Activated T-cell treated with anti-CD3 and anti-CD28 coated beads for 24 hours (primary cell): ENCODE data around the gene B3GALNT1.
"Not testable (repeated sequence)": the region's sequence is repeated elsewhere in the genome, so short reads cannot be mapped to it uniquely, and the experiment has no call there.

Experiments used
- DNase-seq: peaks from one replicate; pipeline ENCODE4 v3.0.0-alpha.2; 2020; ENCODE audit warnings: low read depth

B3GALNT1 gene

GRCh38 chr3:161081633-161082032 is 23.5 kb downstream of the B3GALNT1 start:
- no peak for DNase-seq

GRCh38 chr3:161073181-161073580 is 32.0 kb downstream of the B3GALNT1 start:
- no peak for DNase-seq

- DNase-seq, result no peak
Measured at GRCh38 chr3:161072751-161073150, 32.4 kb downstream of the B3GALNT1 start.

- DNase-seq, result no peak
Measured at GRCh38 chr3:161072211-161072621, 32.9 kb downstream of the B3GALNT1 start.

GRCh38 chr3:161070980-161071663 is 34.0 kb downstream of the B3GALNT1 start:
- DNase-seq, result no peak

GRCh38 chr3:161070252-161070930 is 34.8 kb downstream of the B3GALNT1 start:
- no peak for DNase-seq

- DNase-seq, result no peak
Measured at GRCh38 chr3:161069511-161070251, 35.5 kb downstream of the B3GALNT1 start.

- no peak for DNase-seq
Measured at GRCh38 chr3:161067335-161067734, 37.8 kb downstream of the B3GALNT1 start.

- DNase-seq, result no peak
Measured at GRCh38 chr3:161066930-161067329, 38.2 kb downstream of the B3GALNT1 start.

GRCh38 chr3:161064413-161064812 is 40.7 kb downstream of the B3GALNT1 start:
- DNase-seq, result no peak

GRCh38 chr3:161054860-161055604 is 50.1 kb downstream of the B3GALNT1 start:
- no peak for DNase-seq

- DNase-seq, result no peak
Measured at GRCh38 chr3:161051856-161052255, 53.3 kb downstream of the B3GALNT1 start.

GRCh38 chr3:161050935-161051334 is 54.2 kb downstream of the B3GALNT1 start:
- no peak for DNase-seq

- DNase-seq, result no peak
Measured at GRCh38 chr3:161049683-161050248, 55.4 kb downstream of the B3GALNT1 start.

- DNase-seq, result no peak
Measured at GRCh38 chr3:161043336-161044035, 61.7 kb downstream of the B3GALNT1 start.

GRCh38 chr3:161042023-161042501 is 63.1 kb downstream of the B3GALNT1 start:
- DNase-seq, result no peak

GRCh38 chr3:161038725-161039124 is 66.4 kb downstream of the B3GALNT1 start:
- DNase-seq, result no peak

GRCh38 chr3:161035711-161036110 is 69.4 kb downstream of the B3GALNT1 start:
- no peak for DNase-seq

GRCh38 chr3:161034913-161035550 is 70.1 kb downstream of the B3GALNT1 start:
- DNase-seq, result not testable (repeated sequence)
